GM21786 (cell line): Measurements from ENCODE around the gene TOP2A.
"Not testable (repeated sequence)": the region's sequence is repeated elsewhere in the genome, so short reads cannot be mapped to it uniquely, and the experiment has no call there.

Source experiments
- ATAC-seq: cut with Tn5 transposase; IDR thresholded peaks from one replicate; pipeline ENCODE4 v1.9.1; 2021; ENCODE audit not compliant: unreplicated experiment

Gene TOP2A

GRCh38 chr17:40432864-40433528 lies 15.3 kb upstream of the TOP2A start:
- no peak for ATAC-seq

- no peak for ATAC-seq
These were observed 13.5 kb upstream of the TOP2A start for GRCh38 chr17:40431231-40431602.

- no peak for ATAC-seq
These were observed 12.9 kb upstream of the TOP2A start for GRCh38 chr17:40430272-40431230.

GRCh38 chr17:40427002-40427491 lies 9.4 kb upstream of the TOP2A start:
- no peak for ATAC-seq

- ATAC-seq: no peak
These were observed 8.0 kb upstream of the TOP2A start for GRCh38 chr17:40425741-40426140.

GRCh38 chr17:40422990-40423633 lies 5.4 kb upstream of the TOP2A start:
- no peak for ATAC-seq

GRCh38 chr17:40419559-40420331 lies 2.0 kb upstream of the TOP2A start:
- no peak for ATAC-seq

- no peak for ATAC-seq
These were observed 671 bp upstream of the TOP2A start for GRCh38 chr17:40418428-40418706.

GRCh38 chr17:40417258-40417608 lies 463 bp downstream of the TOP2A start:
- ATAC-seq: no peak

- no peak for ATAC-seq
These were observed 1.0 kb downstream of the TOP2A start for GRCh38 chr17:40416671-40417070.

GRCh38 chr17:40415390-40415789 lies 2.3 kb downstream of the TOP2A start:
- ATAC-seq: no peak

GRCh38 chr17:40414312-40414711 lies 3.4 kb downstream of the TOP2A start:
- not testable (repeated sequence) for ATAC-seq

- ATAC-seq: no peak
These were observed 4.8 kb downstream of the TOP2A start for GRCh38 chr17:40412880-40413279.

- no peak for ATAC-seq
These were observed 5.9 kb downstream of the TOP2A start for GRCh38 chr17:40411821-40412220.

GRCh38 chr17:40410082-40410481 lies 7.6 kb downstream of the TOP2A start:
- ATAC-seq: no peak

- ATAC-seq: not testable (repeated sequence)
These were observed 8.2 kb downstream of the TOP2A start for GRCh38 chr17:40409540-40409939.

GRCh38 chr17:40407460-40407859 lies 10.2 kb downstream of the TOP2A start:
- no peak for ATAC-seq

GRCh38 chr17:40404003-40404402 lies 13.7 kb downstream of the TOP2A start:
- ATAC-seq: no peak

GRCh38 chr17:40402668-40403067 lies 15.0 kb downstream of the TOP2A start:
- ATAC-seq: no peak

- ATAC-seq: no peak
These were observed 18.5 kb downstream of the TOP2A start for GRCh38 chr17:40399185-40399584.

GRCh38 chr17:40386555-40386954 lies 31.1 kb downstream of the TOP2A start:
- ATAC-seq: not testable (repeated sequence)
